H9 (cell line): ENCODE measurements around the gene LRRC63. TPM values are rescaled to one million over a fixed set of nuclear protein-coding genes. Genes with fewer than 3 reads are reported as not detected.

Experiments used
- DNase-seq: peaks from one replicate; pipeline ENCODE4 v3.0.0-alpha.2; 2017
- H2AFZ ChIP-seq: one replicate; pipeline ENCODE4 v1.6.1; 2013; ENCODE audit warnings: mild to moderate bottlenecking, low read length, control low read depth, moderate library complexity
- H2AK5ac ChIP-seq: 2 replicates; pipeline ENCODE4 v1.6.1; 2013; ENCODE audit warnings: low read length, control low read depth, mixed read lengths; ENCODE audit not compliant: insufficient read length
- H2BK120ac ChIP-seq: one replicate; pipeline ENCODE4 v1.6.1; 2013; ENCODE audit warnings: low read depth, mild to moderate bottlenecking, low read length, control low read depth, inconsistent platforms; ENCODE audit not compliant: poor library complexity, severe bottlenecking
- H2BK12ac ChIP-seq: 2 replicates; pipeline ENCODE4 v1.6.1; 2013; ENCODE audit warnings: low read length, control low read depth, mixed read lengths, low read depth; ENCODE audit not compliant: insufficient read length
- H2BK15ac ChIP-seq: 2 replicates; pipeline ENCODE4 v1.6.1; 2013; ENCODE audit warnings: low read depth, low read length, control low read depth
- H2BK20ac ChIP-seq: one replicate; pipeline ENCODE4 v1.6.1; 2013; ENCODE audit warnings: low read depth, mild to moderate bottlenecking, low read length, control low read depth, inconsistent platforms; ENCODE audit not compliant: poor library complexity, severe bottlenecking
- H2BK5ac ChIP-seq: 2 replicates; pipeline ENCODE4 v1.6.1; 2013; ENCODE audit warnings: low read length, control low read depth, mixed read lengths; ENCODE audit not compliant: insufficient read length
- H3K14ac ChIP-seq: 2 replicates; pipeline ENCODE4 v1.6.1; 2013; ENCODE audit warnings: low read length, control low read depth; ENCODE audit not compliant: insufficient read depth
- H3K18ac ChIP-seq: 2 replicates; pipeline ENCODE4 v1.6.1; 2013; ENCODE audit warnings: low read depth, mild to moderate bottlenecking, mixed read lengths, low read length, control low read depth; ENCODE audit not compliant: insufficient read length
- H3K23ac ChIP-seq: 2 replicates; pipeline ENCODE4 v1.6.1; 2013; ENCODE audit warnings: low read length, control low read depth, mixed read lengths, low read depth; ENCODE audit not compliant: insufficient read length
- H3K23me2 ChIP-seq: 2 replicates; pipeline ENCODE4 v1.6.1; 2013; ENCODE audit warnings: low read depth, mild to moderate bottlenecking, mixed read lengths, low read length, control low read depth; ENCODE audit not compliant: insufficient read length, poor library complexity, severe bottlenecking
- H3K27ac ChIP-seq: 2 replicates; pipeline ENCODE4 v1.5.1; 2013; ENCODE audit warnings: low read length, control low read depth, mixed read lengths, low read depth; ENCODE audit not compliant: insufficient read length
- H3K27me3 ChIP-seq: 2 replicates; pipeline ENCODE4 v1.6.1; 2013; ENCODE audit warnings: low read length, control low read depth, inconsistent platforms; ENCODE audit not compliant: insufficient read depth
- H3K4ac ChIP-seq: 2 replicates; pipeline ENCODE4 v1.6.1; 2013; ENCODE audit warnings: low read depth, mild to moderate bottlenecking, control low read depth, inconsistent platforms, low read length, moderate library complexity
- H3K4me1 ChIP-seq: 2 replicates; pipeline ENCODE4 v1.6.1; 2013; ENCODE audit warnings: low read length, control low read depth, inconsistent platforms; ENCODE audit not compliant: insufficient read depth
- H3K4me2 ChIP-seq: 2 replicates; pipeline ENCODE4 v1.6.1; 2013; ENCODE audit warnings: low read length, control low read depth, mixed read lengths; ENCODE audit not compliant: insufficient read length, insufficient read depth
- H3K56ac ChIP-seq: 2 replicates; pipeline ENCODE4 v1.6.1; 2013; ENCODE audit warnings: low read depth, mild to moderate bottlenecking, mixed read lengths, low read length, control low read depth; ENCODE audit not compliant: insufficient read length
- H3K79me1 ChIP-seq: 2 replicates; pipeline ENCODE4 v1.6.1; 2013; ENCODE audit warnings: low read depth, mild to moderate bottlenecking, moderate library complexity, low read length, control low read depth, inconsistent platforms; ENCODE audit not compliant: insufficient read depth, poor library complexity, severe bottlenecking
- H3K79me2 ChIP-seq: 2 replicates; pipeline ENCODE4 v1.6.1; 2013; ENCODE audit warnings: low read length, control low read depth, inconsistent platforms; ENCODE audit not compliant: insufficient read depth
- H3K9ac ChIP-seq: 2 replicates; pipeline ENCODE4 v1.6.1; 2013; ENCODE audit warnings: low read length, control low read depth, mixed read lengths; ENCODE audit not compliant: insufficient read length; ENCODE audit errors: extremely low read depth
- H3K9me3 ChIP-seq: one replicate; pipeline ENCODE4 v1.6.1; 2013; ENCODE audit warnings: low read depth, low read length, inconsistent platforms; ENCODE audit not compliant: control insufficient read depth
- H3T11ph ChIP-seq: one replicate; pipeline ENCODE4 v1.6.1; 2013; ENCODE audit warnings: mild to moderate bottlenecking, low read length, control low read depth, inconsistent platforms
- H4K20me1 ChIP-seq: one replicate; pipeline ENCODE4 v1.6.1; 2013; ENCODE audit not compliant: control insufficient read depth, insufficient read length, insufficient read depth
- H4K5ac ChIP-seq: 2 replicates; pipeline ENCODE4 v1.6.1; 2013; ENCODE audit warnings: low read depth, mild to moderate bottlenecking, mixed read lengths, low read length, control low read depth; ENCODE audit not compliant: insufficient read length
- H4K8ac ChIP-seq: replicated peaks from 2 replicates; pipeline ENCODE4 v1.6.1; 2013; ENCODE audit warnings: low read length, control low read depth, mixed read lengths, low read depth; ENCODE audit not compliant: insufficient read length
- H4K91ac ChIP-seq: 2 replicates; pipeline ENCODE4 v1.6.1; 2013; ENCODE audit warnings: low read depth, mild to moderate bottlenecking, moderate library complexity, mixed read lengths, low read length, control low read depth; ENCODE audit not compliant: insufficient read length
- H3K27ac Mint-ChIP-seq, 3 experiments: 2 replicates in 2 of 3; 3 replicates in 1 of 3; pipeline ENCODE4 v1.8.0; 2020 to 2021; ENCODE audit warnings: mixed read lengths in 3 of 3, mild to moderate bottlenecking in 1 of 3, moderate library complexity in 1 of 3
- H3K27me3 Mint-ChIP-seq: 2 replicates; pipeline ENCODE4 v1.8.0; 2021; ENCODE audit warnings: low read depth, mild to moderate bottlenecking, moderate library complexity, mixed read lengths
- H3K36me3 Mint-ChIP-seq, 3 experiments: 2 replicates in 2 of 3; 3 replicates in 1 of 3; pipeline ENCODE4 v1.8.0; 2020 to 2021; ENCODE audit warnings: low read depth in 3 of 3, mixed read lengths in 3 of 3; ENCODE audit not compliant: insufficient read depth in 1 of 3
- H3K4me1 Mint-ChIP-seq, 2 experiments: 2 replicates each; pipeline ENCODE4 v1.8.0; 2020; ENCODE audit warnings: mixed read lengths in 2 of 2
- H3K4me3 Mint-ChIP-seq, 2 experiments: 2 replicates in 1 of 2; 3 replicates in 1 of 2; pipeline ENCODE4 v1.8.0; 2020 to 2021; ENCODE audit warnings: mild to moderate bottlenecking in 2 of 2, mixed read lengths in 2 of 2, moderate library complexity in 1 of 2
- H3K9me3 Mint-ChIP-seq, 2 experiments: 2 replicates in 1 of 2; 3 replicates in 1 of 2; pipeline ENCODE4 v1.8.0; 2020; ENCODE audit warnings: mild to moderate bottlenecking in 2 of 2, mixed read lengths in 2 of 2, moderate library complexity in 1 of 2
- total RNA-seq: library from RNA; stranded (reverse); gene quantifications from 2 replicates; pipeline ENCODE4 v1.2.1, GENCODE V29; 2021
- TF ChIP-seq, protein P1 (sequence below): fragments of 200-600 bp; sonication (generic); conservative IDR thresholded peaks from 3 replicates; pipeline ENCODE4 v1.8.0; 2021; ENCODE audit warnings: antibody characterized with exemption, mild to moderate bottlenecking

Gene LRRC63
- total RNA-seq, 1 experiment from 2014 or later, result not detected

GRCh38 chr13:46164661-46165060 lies 47.1 kb upstream of the LRRC63 start:
- no peak overlapping the region for H2BK5ac ChIP-seq
- Mint-ChIP-seq H3K4me3 (no peak overlapping the region), H3K27me3 (peaks cover 14% of the 10 kb centered on the region), H3K27ac (no peak overlapping the region), H3K36me3 (peaks cover 0 to 11% (median 2%) of the 10 kb centered on the region in 3 experiments; a peak in 3 of 7 replicates), H3K4me1 (no peaks in the 10 kb centered on the region), H3K9me3 (peaks cover 12% of the 10 kb centered on the region in 2 experiments; a peak in 4 of 5 replicates)
- H2AK5ac ChIP-seq, result no peak overlapping the region
- H2BK20ac ChIP-seq, result no peak overlapping the region
- no peak overlapping the region for H3K18ac ChIP-seq
- no peaks in the 10 kb centered on the region for H4K20me1 ChIP-seq
- H2BK15ac ChIP-seq, result no peak overlapping the region
- H2BK120ac ChIP-seq, result no peak overlapping the region
- H4K5ac ChIP-seq, result no peak overlapping the region
- H4K8ac ChIP-seq, result no peak overlapping the region
- no peak overlapping the region for H3T11ph ChIP-seq
- no peak overlapping the region for H2AFZ ChIP-seq
- no peak overlapping the region for H3K56ac ChIP-seq
- H3K4me2 ChIP-seq, result no peak overlapping the region
- no peak overlapping the region for H3K23ac ChIP-seq
- H3K79me1 ChIP-seq, result no peaks in the 10 kb centered on the region
- no peak overlapping the region for H3K4ac ChIP-seq
- no peak overlapping the region for H3K14ac ChIP-seq
- DNase-seq, result no peak
- H3K4me1 ChIP-seq, result no peaks in the 10 kb centered on the region
- no peaks in the 10 kb centered on the region for H3K9me3 ChIP-seq
- H3K79me2 ChIP-seq, result no peaks in the 10 kb centered on the region
- no peak overlapping the region for H3K27ac ChIP-seq
- H3K27me3 ChIP-seq, result no peaks in the 10 kb centered on the region
- no peak overlapping the region for H3K9ac ChIP-seq
- no peak overlapping the region for H4K91ac ChIP-seq
- H2BK12ac ChIP-seq, result no peak overlapping the region
- no peaks in the 10 kb centered on the region for H3K23me2 ChIP-seq
- TF ChIP-seq, protein P1, sequence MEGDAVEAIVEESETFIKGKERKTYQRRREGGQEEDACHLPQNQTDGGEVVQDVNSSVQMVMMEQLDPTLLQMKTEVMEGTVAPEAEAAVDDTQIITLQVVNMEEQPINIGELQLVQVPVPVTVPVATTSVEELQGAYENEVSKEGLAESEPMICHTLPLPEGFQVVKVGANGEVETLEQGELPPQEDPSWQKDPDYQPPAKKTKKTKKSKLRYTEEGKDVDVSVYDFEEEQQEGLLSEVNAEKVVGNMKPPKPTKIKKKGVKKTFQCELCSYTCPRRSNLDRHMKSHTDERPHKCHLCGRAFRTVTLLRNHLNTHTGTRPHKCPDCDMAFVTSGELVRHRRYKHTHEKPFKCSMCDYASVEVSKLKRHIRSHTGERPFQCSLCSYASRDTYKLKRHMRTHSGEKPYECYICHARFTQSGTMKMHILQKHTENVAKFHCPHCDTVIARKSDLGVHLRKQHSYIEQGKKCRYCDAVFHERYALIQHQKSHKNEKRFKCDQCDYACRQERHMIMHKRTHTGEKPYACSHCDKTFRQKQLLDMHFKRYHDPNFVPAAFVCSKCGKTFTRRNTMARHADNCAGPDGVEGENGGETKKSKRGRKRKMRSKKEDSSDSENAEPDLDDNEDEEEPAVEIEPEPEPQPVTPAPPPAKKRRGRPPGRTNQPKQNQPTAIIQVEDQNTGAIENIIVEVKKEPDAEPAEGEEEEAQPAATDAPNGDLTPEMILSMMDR, result no peak
